ENCODE measurements around the gene WFDC5.

DNA sequence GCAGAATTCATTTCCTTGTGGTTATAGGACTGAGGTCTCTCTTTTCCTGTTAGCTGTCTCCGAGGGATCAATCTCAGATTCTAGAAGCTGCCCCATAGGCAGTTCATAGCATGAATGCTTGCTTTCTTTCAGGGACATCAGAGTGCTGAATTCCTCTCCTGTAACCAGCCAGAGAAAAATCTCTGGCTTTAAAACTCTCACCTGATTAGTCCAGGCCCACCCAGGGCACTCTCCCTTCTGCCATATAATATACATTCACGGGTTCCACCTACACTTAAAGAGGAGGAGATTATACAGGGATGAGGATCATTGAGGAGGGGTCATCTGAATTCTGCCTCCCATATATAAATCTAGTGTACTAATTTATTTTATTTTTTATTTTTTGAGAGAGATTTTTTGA lies 11.9 kb downstream of the WFDC5 start:
- TF ChIP-seq TAF1 (IDR thresholded peaks at IDR 0.05; ENCODE audit: low read depth), result no peak
- TF ChIP-seq, protein P1, sequence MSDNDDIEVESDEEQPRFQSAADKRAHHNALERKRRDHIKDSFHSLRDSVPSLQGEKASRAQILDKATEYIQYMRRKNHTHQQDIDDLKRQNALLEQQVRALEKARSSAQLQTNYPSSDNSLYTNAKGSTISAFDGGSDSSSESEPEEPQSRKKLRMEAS (IDR thresholded peaks at IDR 0.05), result no peak
- TF ChIP-seq FOXM1 (IDR thresholded peaks at IDR 0.05; ENCODE audit: borderline replicate concordance, low read depth), result no peak
- no peak for TF ChIP-seq RAD21 (IDR thresholded peaks at IDR 0.05; ENCODE audit: low read depth)
- TF ChIP-seq TEAD4 (IDR thresholded peaks at IDR 0.05), result no peak
- TF ChIP-seq CEBPB (IDR thresholded peaks at IDR 0.05), result no peak
- TF ChIP-seq ZBTB7A (IDR thresholded peaks at IDR 0.05; ENCODE audit: low read depth), result no peak
- TF ChIP-seq, protein P2, sequence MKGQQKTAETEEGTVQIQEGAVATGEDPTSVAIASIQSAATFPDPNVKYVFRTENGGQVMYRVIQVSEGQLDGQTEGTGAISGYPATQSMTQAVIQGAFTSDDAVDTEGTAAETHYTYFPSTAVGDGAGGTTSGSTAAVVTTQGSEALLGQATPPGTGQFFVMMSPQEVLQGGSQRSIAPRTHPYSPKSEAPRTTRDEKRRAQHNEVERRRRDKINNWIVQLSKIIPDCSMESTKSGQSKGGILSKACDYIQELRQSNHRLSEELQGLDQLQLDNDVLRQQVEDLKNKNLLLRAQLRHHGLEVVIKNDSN (IDR thresholded peaks at IDR 0.05), result no peak
- no peak for TF ChIP-seq EP300 (IDR thresholded peaks at IDR 0.05; ENCODE audit: borderline replicate concordance)
- TF ChIP-seq YY1 (IDR thresholded peaks at IDR 0.05; ENCODE audit: low read depth), result no peak
- TF ChIP-seq TCF12 (IDR thresholded peaks at IDR 0.05; ENCODE audit: low read depth), result no peak

Measured in Ishikawa (cell line).